ENCODE measurements around the gene GP2.

GP2 gene

GRCh38 chr16:20327444-20328041 is at the start of gene GP2:
TSS of gene GP2 (minus strand) at chr16:20327513. CDS start at chr16:20326431, 1,082 bp downstream.
- DNase-seq = no peak

GRCh38 chr16:20372701-20373100 is 45.4 kb upstream of the GP2 start:
- no peak for DNase-seq

- DNase-seq = no peak
These were observed 42.2 kb upstream of the GP2 start for GRCh38 chr16:20369452-20370054.

- DNase-seq = no peak
These were observed 36.7 kb upstream of the GP2 start for GRCh38 chr16:20364051-20364450.

GRCh38 chr16:20363191-20363590 is 35.9 kb upstream of the GP2 start:
- DNase-seq = no peak

- no peak for DNase-seq
These were observed 32.7 kb upstream of the GP2 start for GRCh38 chr16:20359997-20360396.

GRCh38 chr16:20355114-20355782 is 27.9 kb upstream of the GP2 start:
- no peak for DNase-seq

GRCh38 chr16:20353379-20353778 is 26.1 kb upstream of the GP2 start:
- no peak for DNase-seq

- DNase-seq = no peak
These were observed 25.3 kb upstream of the GP2 start, which contains the start of gene UMOD for GRCh38 chr16:20352615-20353014. TSS of gene UMOD (minus strand) at chr16:20352715. CDS start at chr16:20350737, 1,978 bp downstream.

- DNase-seq = no peak
These were observed 22.3 kb upstream of the GP2 start for GRCh38 chr16:20349615-20350014.

- DNase-seq = no peak
These were observed 21.3 kb upstream of the GP2 start for GRCh38 chr16:20348365-20349185.

GRCh38 chr16:20347666-20348364 is 20.5 kb upstream of the GP2 start:
- no peak for DNase-seq

GRCh38 chr16:20344611-20345010 is 17.3 kb upstream of the GP2 start:
- no peak for DNase-seq

GRCh38 chr16:20339744-20340143 is 12.4 kb upstream of the GP2 start:
- DNase-seq = no peak

GRCh38 chr16:20336955-20337354 is 9.6 kb upstream of the GP2 start:
- DNase-seq = no peak

- DNase-seq = no peak
These were observed 7.1 kb upstream of the GP2 start for GRCh38 chr16:20334396-20334795.

- DNase-seq = no peak
These were observed 5.8 kb upstream of the GP2 start for GRCh38 chr16:20333120-20333519.

- DNase-seq = no peak
These were observed 5.1 kb upstream of the GP2 start for GRCh38 chr16:20332411-20332810.

GRCh38 chr16:20331635-20332034 is 4.3 kb upstream of the GP2 start:
- no peak for DNase-seq

GRCh38 chr16:20329392-20330138 is 2.3 kb upstream of the GP2 start:
- DNase-seq = no peak

- DNase-seq = no peak
These were observed 992 bp downstream of the GP2 start for GRCh38 chr16:20326321-20326720.

- no peak for DNase-seq
These were observed 2.3 kb downstream of the GP2 start for GRCh38 chr16:20325005-20325404.
